Measurements from ENCODE around the gene TELO2.

The TELO2 gene

GRCh38 chr16:1492923-1493745, at the start of gene TELO2:
Gene TELO2 (plus strand): TSS chr16:1493360. CDS start chr16:1494282, 922 bp downstream.
- DNase-seq = peak; percentile 82 to 91

GRCh38 chr16:1443403-1443973, 49.7 kb upstream of the TELO2 start:
- no peak for DNase-seq

DNA sequence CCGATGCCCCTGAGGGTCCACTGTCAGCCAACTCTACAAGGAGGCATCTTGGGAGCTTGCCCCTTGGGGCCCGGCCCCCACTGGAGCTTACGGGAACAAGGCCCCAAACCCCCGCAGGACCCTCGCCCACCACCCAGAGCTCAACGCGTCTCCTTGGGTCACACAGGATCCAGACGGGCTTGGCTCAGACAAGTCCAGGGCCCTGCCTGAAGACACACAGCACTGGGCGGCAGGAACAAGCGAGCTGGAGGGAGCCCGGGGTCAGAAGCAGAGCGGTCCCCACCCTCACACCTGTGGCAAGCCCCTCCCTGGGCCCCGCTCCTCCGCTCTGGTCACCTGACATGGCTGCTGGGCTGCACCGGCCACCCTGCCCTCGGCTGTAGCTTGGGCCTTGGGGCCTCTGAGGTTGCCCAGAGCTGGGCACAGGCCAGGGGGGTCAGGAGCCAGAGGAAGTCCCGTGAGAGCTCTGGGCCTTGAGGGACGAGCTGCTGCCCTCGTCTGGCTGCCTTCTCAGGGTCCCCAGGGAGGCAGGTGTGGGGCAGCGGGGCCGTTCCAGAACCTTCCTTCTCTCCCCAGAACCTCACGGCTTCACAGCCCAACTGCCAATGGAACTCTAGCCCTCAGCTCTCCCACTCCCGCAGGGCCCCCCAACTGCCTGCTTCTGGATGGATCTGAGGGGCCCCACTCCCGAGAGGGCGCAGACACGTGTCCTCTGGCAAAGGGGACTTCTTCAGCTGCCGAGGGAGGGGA, 49.0 kb upstream of the TELO2 start, which contains the start of gene CCDC154:
CCDC154 (minus strand) TSS at position 577 of the 750 bp plus-strand sequence; CDS start at position 343, 234 bp downstream.
- DNase-seq = no peak

DNA sequence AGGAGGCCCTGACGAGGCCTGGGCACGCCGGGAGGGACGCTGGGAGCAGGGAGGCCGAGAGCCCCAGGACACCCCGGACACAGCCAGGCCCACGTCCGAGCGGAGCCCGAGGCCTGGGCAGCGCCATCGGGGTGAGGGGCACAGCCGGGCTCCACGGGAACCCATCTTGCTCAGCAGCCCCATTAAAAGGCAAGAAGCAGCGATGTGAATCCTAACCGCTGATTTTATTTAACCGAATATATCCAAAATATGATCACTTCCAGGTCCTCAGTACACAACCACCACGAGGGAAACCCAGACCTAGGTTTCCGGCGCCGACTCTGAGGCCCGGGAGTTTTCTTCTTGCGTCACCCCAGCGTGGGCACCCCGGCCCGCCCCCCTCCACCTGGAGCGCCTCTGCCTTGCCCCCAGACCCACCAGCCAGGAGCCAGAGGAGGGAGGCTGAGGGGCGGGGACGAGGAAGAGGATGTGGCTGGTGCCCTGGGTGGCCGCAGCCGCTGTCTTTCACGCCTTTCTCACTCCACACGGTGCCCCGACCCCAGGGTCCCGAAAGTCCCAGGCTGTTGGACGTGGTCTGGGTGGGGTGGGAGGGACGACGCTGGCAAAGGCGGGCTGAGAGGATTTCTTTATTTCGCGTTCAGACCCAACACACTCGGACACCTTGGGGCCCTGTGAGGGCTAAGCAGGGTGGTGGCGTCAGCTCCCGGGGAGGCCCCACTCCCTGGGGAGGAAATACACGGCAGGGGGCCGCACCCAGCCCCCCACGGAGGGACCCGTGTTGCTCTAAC, 48.2 kb upstream of the TELO2 start:
- DNase-seq = no peak

DNA sequence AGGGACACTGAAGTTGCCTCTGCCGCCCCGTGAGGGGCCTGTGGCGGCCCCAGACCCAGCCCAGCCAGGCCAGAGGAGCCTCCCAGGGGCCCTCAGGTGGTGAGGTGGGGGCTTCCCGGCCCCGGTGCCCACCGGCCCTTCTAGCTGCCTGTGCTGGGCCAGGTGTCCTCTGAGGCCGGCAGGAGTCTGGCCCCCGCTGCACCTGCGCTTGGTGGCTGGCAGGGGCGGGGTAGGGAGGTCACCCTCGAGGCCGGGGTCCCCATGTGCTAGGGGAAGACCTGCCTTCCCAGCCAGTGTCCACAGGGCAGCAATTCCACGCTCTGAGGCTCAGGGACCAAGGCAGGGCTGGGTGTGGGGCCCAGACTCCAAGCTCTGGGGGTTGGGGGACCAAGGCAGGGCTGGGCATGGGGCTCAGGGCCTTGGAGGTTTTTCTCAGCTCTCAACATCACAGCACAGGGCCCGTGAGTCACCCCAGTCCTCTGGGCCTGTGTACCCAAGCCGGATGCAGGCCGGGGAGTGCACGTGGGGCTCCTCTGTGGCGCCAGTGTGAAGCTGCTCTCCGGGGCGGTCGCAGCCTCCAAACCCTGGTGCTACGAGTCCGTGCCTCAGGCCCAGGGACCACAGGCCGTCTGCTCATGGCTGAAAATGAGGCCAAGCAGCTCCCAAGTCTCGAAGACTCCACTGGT, 47.5 kb upstream of the TELO2 start:
- DNase-seq = no peak

- DNase-seq = no peak
Measured at GRCh38 chr16:1446296-1447080, 46.7 kb upstream of the TELO2 start.

DNA sequence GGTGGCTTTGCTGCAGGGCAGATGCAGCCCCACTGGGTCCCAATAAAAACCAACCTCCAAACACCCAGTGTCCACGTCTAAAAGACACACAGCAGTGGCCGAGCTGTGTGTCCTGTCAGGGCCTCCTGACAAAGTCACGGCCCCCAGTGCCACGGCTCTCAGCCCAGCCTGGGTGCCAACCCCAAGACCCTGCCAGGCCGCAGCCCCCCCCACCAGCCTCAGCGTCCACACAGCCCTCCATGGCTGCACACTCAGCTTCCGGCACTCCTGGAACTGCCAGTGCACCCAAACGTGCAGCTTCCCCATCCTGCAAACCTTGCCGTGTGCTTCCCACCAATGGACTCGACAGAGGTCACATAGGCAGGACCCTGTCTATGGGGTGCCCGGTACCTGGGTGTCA, 45.2 kb upstream of the TELO2 start:
- no peak for DNase-seq

DNA sequence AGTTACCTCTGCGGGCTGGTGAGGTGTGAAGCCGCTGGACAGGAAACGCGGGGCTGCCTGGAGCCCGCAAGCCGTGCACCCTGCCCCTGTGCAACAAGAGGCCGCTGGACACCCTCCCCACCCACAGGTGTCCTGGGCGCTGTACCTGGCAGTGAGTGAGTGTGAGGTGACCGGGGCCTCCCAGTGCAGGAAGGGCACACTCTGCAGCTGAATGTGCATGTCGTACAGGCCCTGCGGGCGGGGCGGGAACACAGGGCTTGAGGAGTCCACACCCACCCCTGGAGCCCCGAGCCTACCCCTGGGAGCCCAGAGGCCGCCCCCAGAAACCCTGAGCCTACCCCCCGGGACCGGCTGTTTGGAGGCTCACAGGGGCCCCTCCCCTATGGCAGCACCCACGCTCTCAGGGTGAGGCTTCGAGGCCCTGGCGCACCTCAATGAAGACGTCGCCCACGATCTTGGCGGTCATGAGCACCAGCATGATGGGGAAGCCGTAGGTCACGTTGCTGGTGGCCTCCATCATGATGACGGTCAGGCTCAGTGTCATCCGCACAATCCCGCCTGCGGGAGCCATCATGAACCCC, 44.5 kb upstream of the TELO2 start:
- no peak for DNase-seq

GRCh38 chr16:1449201-1449788, 43.9 kb upstream of the TELO2 start:
- no peak for DNase-seq

GRCh38 chr16:1450218-1450617, 42.9 kb upstream of the TELO2 start:
- no peak for DNase-seq

GRCh38 chr16:1450841-1451240, 42.3 kb upstream of the TELO2 start:
- DNase-seq = no peak

DNA sequence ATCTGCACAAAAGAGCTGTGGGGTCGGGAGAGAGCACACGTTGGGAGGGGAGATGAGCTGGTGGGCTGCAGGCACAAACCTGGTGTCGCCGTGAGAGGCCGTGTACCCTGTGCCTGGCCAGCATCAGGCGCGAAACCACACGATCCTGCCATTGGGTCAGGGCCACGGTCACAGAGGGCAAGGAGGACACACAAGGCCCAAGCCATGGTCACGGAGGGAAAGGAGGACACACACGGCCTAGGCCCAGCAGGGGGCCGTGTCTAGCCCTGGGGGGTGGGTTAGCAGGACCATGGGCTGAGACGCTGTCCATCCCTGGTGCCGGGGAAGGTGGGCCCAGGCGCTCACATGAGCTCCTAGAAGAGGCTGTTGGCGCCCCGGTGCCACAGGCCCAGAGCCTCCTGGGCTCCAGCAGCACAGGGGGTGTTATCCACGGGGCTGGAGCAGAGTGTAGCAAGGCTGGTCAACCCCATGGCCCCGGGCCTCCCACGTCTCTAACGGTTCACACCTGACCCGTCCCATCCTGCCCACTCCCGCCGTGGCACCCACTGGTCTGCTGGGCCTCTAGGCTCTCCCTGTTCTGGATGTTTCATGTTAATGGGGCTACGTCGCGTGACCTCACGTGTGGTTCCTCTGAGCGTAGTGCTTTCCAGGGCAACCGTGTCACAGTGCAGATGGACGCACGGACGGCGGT, 41.3 kb upstream of the TELO2 start:
- no peak for DNase-seq

- no peak for DNase-seq
Measured at GRCh38 chr16:1452530-1452929, 40.6 kb upstream of the TELO2 start.

DNA sequence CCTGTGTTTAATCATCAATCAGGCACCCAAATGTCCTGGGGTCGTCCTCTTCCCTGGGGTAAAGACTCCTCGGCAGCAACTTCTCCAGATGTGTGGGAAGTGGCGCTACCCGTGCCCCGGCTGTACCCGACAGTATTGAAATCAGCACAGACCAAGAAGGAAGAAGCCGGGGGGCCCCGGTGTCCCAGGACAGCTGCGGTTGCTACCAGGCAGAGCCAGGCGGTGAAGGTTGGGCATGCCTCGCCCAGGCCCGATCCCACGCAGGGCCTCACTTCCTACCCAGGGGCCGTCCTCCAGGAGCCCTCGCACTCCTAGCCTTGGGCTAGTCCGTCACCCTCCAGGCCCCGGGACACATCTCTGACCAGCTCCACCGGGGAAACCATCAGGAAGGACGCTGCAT, 39.8 kb upstream of the TELO2 start:
- DNase-seq = no peak

DNA sequence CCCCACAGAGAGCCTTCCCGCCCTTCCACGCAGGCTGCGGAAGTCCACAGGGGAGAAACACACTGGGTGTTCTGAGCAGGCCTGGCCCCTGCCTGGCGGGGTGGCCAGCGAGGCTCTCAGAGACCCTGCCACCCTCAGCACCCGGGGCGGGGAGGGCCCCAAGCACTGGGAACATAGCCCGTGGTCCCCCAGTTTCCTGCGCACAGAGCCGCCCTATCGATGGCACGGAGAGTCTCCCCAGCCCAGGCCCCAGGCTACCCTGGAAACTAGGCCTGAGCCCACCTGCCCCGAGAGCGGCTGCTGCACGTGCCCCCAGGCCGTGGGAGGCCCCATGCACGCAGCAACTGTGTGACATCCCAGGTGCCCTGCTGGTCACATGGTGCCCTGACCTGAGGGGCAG, 38.6 kb upstream of the TELO2 start:
- no peak for DNase-seq

GRCh38 chr16:1455190-1456171, 37.7 kb upstream of the TELO2 start:
- no peak for DNase-seq

GRCh38 chr16:1456951-1457350, 36.2 kb upstream of the TELO2 start:
- no peak for DNase-seq

DNA sequence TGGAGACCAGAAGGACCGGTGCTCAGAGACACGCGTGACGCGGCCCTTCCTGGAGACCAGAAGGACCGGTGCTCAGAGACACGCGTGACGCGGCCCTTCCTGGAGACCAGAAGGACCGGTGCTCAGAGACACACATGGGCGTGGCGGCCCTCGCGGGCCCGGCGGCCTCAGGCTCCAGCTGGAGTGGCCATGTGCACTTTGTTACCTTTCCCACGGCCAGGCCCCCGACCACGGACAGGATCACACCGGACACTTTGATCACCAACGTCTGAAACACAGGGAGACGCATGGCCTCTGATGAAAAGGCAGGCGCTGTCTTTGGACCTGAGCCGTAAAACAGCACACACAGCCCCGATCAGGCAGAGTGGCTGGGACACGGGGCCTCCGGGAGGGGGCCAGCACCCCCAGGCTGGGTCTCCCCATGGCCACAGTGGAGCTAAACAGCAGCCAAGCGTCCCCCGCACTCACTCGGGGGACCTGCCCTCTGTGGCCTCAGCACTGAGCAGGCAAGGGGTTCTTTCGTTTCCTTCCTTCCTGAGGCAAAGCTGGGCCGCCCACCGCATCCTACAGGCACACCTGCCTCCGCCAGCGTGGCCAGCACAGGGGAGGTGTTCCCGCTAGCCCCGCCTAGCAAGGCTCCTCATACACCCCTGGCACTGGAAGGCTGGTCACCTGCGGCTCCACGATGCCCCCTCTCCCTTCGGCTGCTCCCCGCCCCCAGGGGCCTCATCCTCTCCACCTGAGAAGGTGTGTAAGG, 35.5 kb upstream of the TELO2 start:
- no peak for DNase-seq

All from stimulated activated CD4-positive, alpha-beta T cell treated with anti-CD3 and anti-CD28 coated beads, Interleukin-2, amount 100 ng/mL, for 48 hours (primary cell).